Testis (tissue), 2 donors: ENCODE measurements around the gene PRMT7.

Source experiments
- CTCF ChIP-seq, 3 experiments: fragments of 450-650 bp in 2 of 3; fragments of 200-600 bp in 1 of 3; sonication (generic) in 1 of 3; IDR thresholded peaks; one replicate each; pipeline ENCODE4 v1.5.1; 2016 to 2019; ENCODE audit warnings: antibody characterized with exemption in 3 of 3, mild to moderate bottlenecking in 2 of 3, moderate library complexity in 1 of 3
- POLR2A ChIP-seq: fragments of 450-650 bp; IDR thresholded peaks from one replicate; pipeline ENCODE4 v1.6.1; 2017; ENCODE audit warnings: antibody characterized with exemption, mild to moderate bottlenecking, moderate library complexity

GRCh38 chr16:68377221-68377620 lies 66.4 kb downstream of the PRMT7 start:
- TF ChIP-seq CTCF (IDR thresholded peaks at IDR 0.05), result no peak
- no peak for TF ChIP-seq POLR2A
